K562 (cell line): Measurements from ENCODE around the gene PITPNM3. TPM values are rescaled to one million over a fixed set of nuclear protein-coding genes. Genes with fewer than 3 reads are reported as not detected.

Experiments used
- ATAC-seq: fragments of 200-7000 bp; cut with Tn5 transposase; 3 replicates; pipeline ENCODE4 v1.9.1; 2020; ENCODE audit warnings: moderate library complexity
- BruUV-seq: library from RNA; stranded (reverse); fragments of 400-500 nt; replicated peaks from 2 replicates; lab custom pipeline; 2021; lab: Mats Ljungman, UMichigan
- CTCF ChIA-PET: fragments of 300-600 bp; formaldehyde crosslinking; extraction: SDS; loops from one replicate; lab custom pipeline; 2021; ENCODE audit warnings: low intra/inter-chr PET ratio; lab: Yijun Ruan, JAX
- POLR2A ChIA-PET: fragments of 300-600, 350-650 bp; sonication (Branson Sonifier 250); formaldehyde crosslinking; extraction: SDS; loops from one replicate; lab custom pipeline; 2021; ENCODE audit warnings: antibody characterized with exemption, inconsistent platforms; lab: Yijun Ruan, JAX
- DNase-seq, 4 experiments: peaks; one replicate each; pipeline versions ENCODE4 v3.0.0 to v3.0.0-alpha.2; 2011 to 2018; ENCODE audit warnings: low spot score in 3 of 4, mixed read lengths in 3 of 4; ENCODE audit errors: extremely low read depth in 1 of 4
- FAIRE-seq: peaks from 2 replicates; lab custom pipeline; 2011; peaks lifted over from hg19 to GRCh38; lab: Jason Lieb, UNC
- H2AFZ ChIP-seq: 2 replicates; pipeline ENCODE4 v1.6.0; 2011; ENCODE audit warnings: low read depth, low read length, control low read depth, inconsistent platforms
- H3K27ac ChIP-seq: fragments of 200-600 bp; 3 replicates; pipeline ENCODE4 v1.8.0; 2011; ENCODE audit warnings: low read depth, mild to moderate bottlenecking, control low read depth, inconsistent platforms, low read length, moderate library complexity, mixed read lengths; ENCODE audit errors: extremely low read depth
- H3K27me3 ChIP-seq, 2 experiments: fragments of 300-600 bp in 1 of 2; 2 replicates in 1 of 2; 3 replicates in 1 of 2; pipeline versions ENCODE4 v1.6.0 to v1.8.0; 2011; ENCODE audit warnings: inconsistent platforms in 2 of 2, low read length in 2 of 2, mild to moderate bottlenecking in 1 of 2, mixed read lengths in 1 of 2, moderate library complexity in 1 of 2; ENCODE audit not compliant: control insufficient read depth in 2 of 2, insufficient read depth in 2 of 2
- H3K36me3 ChIP-seq: fragments of 300-600 bp; 3 replicates; pipeline ENCODE4 v1.8.0; 2011; ENCODE audit warnings: mild to moderate bottlenecking, low read length, inconsistent platforms; ENCODE audit not compliant: control insufficient read depth, insufficient read depth
- H3K4me1 ChIP-seq, 2 experiments: fragments of 200-600 bp in 1 of 2; replicated peaks in 1 of 2; 2 replicates in 1 of 2; 3 replicates in 1 of 2; pipeline versions ENCODE4 v1.5.1 to v1.8.0; 2011; ENCODE audit warnings: inconsistent platforms in 2 of 2, low read length in 2 of 2, mild to moderate bottlenecking in 1 of 2, mixed read lengths in 1 of 2, moderate library complexity in 1 of 2; ENCODE audit not compliant: control insufficient read depth in 2 of 2, insufficient read depth in 2 of 2
- H3K4me2 ChIP-seq: 2 replicates; pipeline ENCODE4 v1.6.1; 2011; ENCODE audit warnings: low read length, control low read depth, inconsistent platforms, mixed read lengths; ENCODE audit not compliant: insufficient read depth
- H3K4me3 ChIP-seq: fragments of 200-600 bp; sonication (generic), shearing (Covaris generic); 2 replicates; pipeline ENCODE4 v1.5.1; 2016; ENCODE audit warnings: control low read depth, inconsistent platforms
- H3K79me2 ChIP-seq: fragments of 200-600 bp; 3 replicates; pipeline ENCODE4 v1.8.0; 2011; ENCODE audit warnings: low read length, inconsistent platforms; ENCODE audit not compliant: control insufficient read depth, insufficient read depth
- H3K9ac ChIP-seq, 2 experiments: 2 replicates each; pipeline versions ENCODE4 v1.6.0 to v1.6.1; 2011; ENCODE audit warnings: low read depth in 2 of 2, low read length in 2 of 2, control low read depth in 1 of 2, inconsistent platforms in 1 of 2, mild to moderate bottlenecking in 1 of 2, mixed read lengths in 1 of 2; ENCODE audit not compliant: insufficient read depth in 1 of 2
- H3K9me1 ChIP-seq: one replicate; pipeline ENCODE4 v1.6.0; 2011; ENCODE audit warnings: inconsistent platforms, mild to moderate bottlenecking, low read length, moderate library complexity; ENCODE audit not compliant: control insufficient read depth, insufficient read depth
- H3K9me3 ChIP-seq: replicated peaks from 2 replicates; pipeline ENCODE4 v1.5.1; 2011; ENCODE audit warnings: low read depth, low read length, inconsistent platforms; ENCODE audit not compliant: control insufficient read depth, insufficient read depth
- H4K20me1 ChIP-seq: replicated peaks from 2 replicates; pipeline ENCODE4 v1.6.1; 2011; ENCODE audit warnings: low read length, inconsistent platforms, mixed read lengths; ENCODE audit not compliant: control insufficient read depth, insufficient read depth
- ARID3B ChIP-seq: fragments of 250-450 bp; sonication (Bioruptor Pico); IDR thresholded peaks from 2 replicates; pipeline ENCODE4 v1.4.0; 2020; ENCODE audit warnings: borderline replicate concordance
- CREBBP ChIP-seq: IDR thresholded peaks from one replicate; pipeline ENCODE4 v1.6.1; 2012; ENCODE audit warnings: low read depth, mild to moderate bottlenecking, control low read depth, inconsistent platforms, low read length
- E2F1 ChIP-seq: sonication (generic); formaldehyde crosslinking; IDR thresholded peaks from 2 replicates; pipeline ENCODE4 v1.8.1; 2023; ENCODE audit warnings: mild to moderate bottlenecking, missing genetic modification reagents, moderate library complexity
- E4F1 ChIP-seq: fragments of 250-450 bp; sonication (Bioruptor Pico); IDR thresholded peaks from 2 replicates; pipeline ENCODE4 v1.5.0; 2021; ENCODE audit warnings: mild to moderate bottlenecking, borderline replicate concordance
- HDGF ChIP-seq: fragments of 450-650 bp; IDR thresholded peaks from 2 replicates; pipeline ENCODE4 v1.6.1; 2016
- HEY1 ChIP-seq: fragments of 250-450 bp; sonication (Bioruptor Pico); IDR thresholded peaks from 2 replicates; pipeline ENCODE4 v1.5.0; 2020; ENCODE audit warnings: mild to moderate bottlenecking, moderate library complexity, borderline replicate concordance
- HMG20B ChIP-seq: fragments of 250-450 bp; sonication (Bioruptor Pico); IDR thresholded peaks from 2 replicates; pipeline ENCODE4 v1.5.0; 2021; ENCODE audit warnings: mild to moderate bottlenecking
- KDM1A ChIP-seq, 2 experiments: fragments of 450-650 bp; IDR thresholded peaks; 2 replicates each; pipeline ENCODE4 v1.6.1; 2016; ENCODE audit warnings: mild to moderate bottlenecking in 2 of 2
- KLF6 ChIP-seq: fragments of 250-450 bp; sonication (Bioruptor Pico); IDR thresholded peaks from 2 replicates; pipeline ENCODE4 v1.4.0; 2020; ENCODE audit warnings: mild to moderate bottlenecking, moderate library complexity, borderline replicate concordance
- NR4A1 ChIP-seq, 2 experiments: fragments of 250-450 bp in 1 of 2; fragments of 450-650 bp in 1 of 2; sonication (Bioruptor Pico) in 1 of 2; IDR thresholded peaks; 2 replicates each; pipeline versions ENCODE4 v1.4.0 to v1.6.1; 2016 to 2020; ENCODE audit warnings: mild to moderate bottlenecking in 2 of 2, missing compliant biosample characterization in 1 of 2, missing genetic modification characterization in 1 of 2, moderate library complexity in 1 of 2
- TCF3 ChIP-seq: sonication (generic); formaldehyde crosslinking; IDR thresholded peaks from 2 replicates; pipeline ENCODE4 v1.4.0; 2020; ENCODE audit warnings: mild to moderate bottlenecking, missing genetic modification reagents
- XRCC5 ChIP-seq: fragments of 200-400 bp; formaldehyde crosslinking; IDR thresholded peaks from 2 replicates; pipeline ENCODE4 v1.6.1; 2017; ENCODE audit warnings: low read depth, mild to moderate bottlenecking, low read length
- ZBTB34 ChIP-seq: fragments of 250-450 bp; sonication (Bioruptor Pico); IDR thresholded peaks from 2 replicates; pipeline ENCODE4 v1.8.0; 2021; ENCODE audit warnings: mild to moderate bottlenecking, moderate library complexity
- ZNF764 ChIP-seq: fragments of 250-450 bp; sonication (Bioruptor Pico); IDR thresholded peaks from 2 replicates; pipeline ENCODE4 v1.4.0; 2020; ENCODE audit warnings: low read depth, mild to moderate bottlenecking, moderate library complexity
- WGBS: fragments of 100-300 bp; shearing (Covaris generic); methylation state at CpG from one replicate; pipeline ENCODE4 v1.1.6; 2016; ENCODE audit warnings: low coverage, mixed read lengths; ENCODE audit not compliant: insufficient coverage; ENCODE audit errors: missing lambda C conversion rate; 5-methylcytosine and 5-hydroxymethylcytosine counted together
- in situ Hi-C: fragments of 300-500 bp; cut with MboI; formaldehyde crosslinking; loops from 4 replicates; pipeline ENCODE4 v1.15.0; 2018; ENCODE audit warnings: inconsistent platforms, mixed read lengths
- intact Hi-C: fragments of 100-400 bp; cut with micrococcal nuclease; formaldehyde crosslinking; loops from 2 replicates; pipeline ENCODE4 v1.14.2; 2022
- polyA plus RNA-seq, 8 experiments: library from polyadenylated mRNA; depleted of rRNA in 4 of 8; stranded (reverse) in 5 of 8; unstranded in 3 of 8; fragments of >200 nt; fragmentation: Nextera tagmentation in 2 of 8; fragmentation: Illumina TruSeq in 1 of 8; extraction: Ambion mirVana in 2 of 8; extraction: Trizol in 1 of 8; gene quantifications; 2 replicates each; pipeline versions ENCODE4 v1.2.1 to v1.2.3, GENCODE V29; 2011 to 2014; ENCODE audit warnings: inconsistent platforms in 1 of 8, missing spikeins in 1 of 8
- total RNA-seq, 7 experiments: library from RNA; depleted of rRNA in 6 of 7; stranded (reverse); fragments of >200 nt in 6 of 7; fragmentation: Illumina TruSeq in 2 of 7; extraction: Trizol in 2 of 7; gene quantifications; 2 replicates each; pipeline versions ENCODE4 v1.2.1 to v1.2.3, GENCODE V29; 2011 to 2021; ENCODE audit warnings: low replicate concordance in 1 of 7

Gene PITPNM3
- total and polyA plus RNA-seq, 9 of the 15 experiments (the other 6 are each of a cell fraction or from before 2014, with no cell fraction given) = 0.14 to 0.38 (median 0.22) TPM; not detected in 2

GRCh38 chr17:6450926-6451832 is 105.2 kb downstream of the PITPNM3 start:
- Histone ChIP-seq H3K4me2 (no peak overlapping the region), H4K20me1 (no peaks in the 10 kb centered on the region), H2AFZ (no peak overlapping the region), H3K9ac (no peak overlapping the region; a peak in 1 of 4 replicates), H3K4me1 (peaks cover 7 to 18% of the 10 kb centered on the region in 2 experiments; a peak in 4 of 5 replicates), H3K27ac (no peak overlapping the region), H3K79me2 (no peaks in the 10 kb centered on the region), H3K9me3 (no peaks in the 10 kb centered on the region), H3K36me3 (no peaks in the 10 kb centered on the region), H3K9me1 (no peaks in the 10 kb centered on the region), H3K27me3 (no peaks in the 10 kb centered on the region), H3K4me3 (no peak overlapping the region)
- intact Hi-C loops = loop anchor here (10.0 kb wide), 1 partner anchor 194 kb away; the partner anchor contains the start of genes KIAA0753 and TXNDC17
- WGBS = 14% methylated on average over 11 of the region's 12 CpGs
- in situ Hi-C loops = no loop called here
- POLR2A ChIA-PET = interaction anchor here (0.6 kb wide), 1 partner anchor 52 kb away, joined by 3 read pairs; no protein-coding TSS in a partner anchor
- CTCF ChIA-PET = no interaction called here
- DNase-seq = peak in 1 of 4 experiments; percentile 13
- BruUV-seq = no TSS peak
- ATAC-seq = no peak
- FAIRE-seq = no peak
- TF ChIP-seq ZNF764 (CRISPR knock-in tag) (no peak), KLF6 (no peak), KDM1A (IDR thresholded peaks at IDR 0.05) (peak; percentile 84 to 86), CREBBP (no peak), HDGF (no peak), E4F1 (CRISPR knock-in tag) (no peak), ARID3B (no peak), ZBTB34 (CRISPR knock-in tag) (no peak), TCF3 (peak; percentile 61), XRCC5 (no peak), E2F1 (CRISPR knock-in tag) (no peak), HMG20B (CRISPR knock-in tag) (no peak), HEY1 (no peak), NR4A1 (CRISPR knock-in tag; IDR thresholded peaks at IDR 0.05) (no peak), NR4A1 (tag; IDR thresholded peaks at IDR 0.05) (no peak)
